HT1080 (cell line): ENCODE measurements around the gene ADGRD2. TPM values are rescaled to one million over a fixed set of nuclear protein-coding genes. Genes with fewer than 3 reads are reported as not detected.

Source experiments
- DNase-seq: peaks from one replicate; pipeline ENCODE4 v3.0.0-alpha.2; 2015; ENCODE audit warnings: low read depth
- total RNA-seq: library from RNA; depleted of rRNA; stranded (reverse); fragments of >200 nt; shearing (Covaris generic); gene quantifications from 2 replicates; pipeline ENCODE4 v1.2.3, GENCODE V29; 2014

ADGRD2 gene
- total RNA-seq, 1 experiment from 2014 or later = not detected

- DNase-seq = no peak
These were observed 13.2 kb upstream of the ADGRD2 start for GRCh38 chr9:124437086-124437485.

- DNase-seq = no peak
These were observed 12.2 kb upstream of the ADGRD2 start for GRCh38 chr9:124438091-124438490.

- DNase-seq = no peak
These were observed 11.2 kb upstream of the ADGRD2 start for GRCh38 chr9:124439086-124439485.

GRCh38 chr9:124439686-124440243, 10.5 kb upstream of the ADGRD2 start:
- DNase-seq = no peak

- DNase-seq = no peak
These were observed 9.5 kb upstream of the ADGRD2 start for GRCh38 chr9:124440786-124441185.

GRCh38 chr9:124441291-124441690, 9.0 kb upstream of the ADGRD2 start:
- no peak for DNase-seq

- DNase-seq = peak; percentile 32
These were observed 7.9 kb upstream of the ADGRD2 start for GRCh38 chr9:124442379-124442778.

GRCh38 chr9:124442826-124443225, 7.4 kb upstream of the ADGRD2 start:
- DNase-seq = no peak

GRCh38 chr9:124443625-124444024, 6.6 kb upstream of the ADGRD2 start:
- no peak for DNase-seq

- no peak for DNase-seq
These were observed 6.1 kb upstream of the ADGRD2 start for GRCh38 chr9:124444166-124444565.

- no peak for DNase-seq
These were observed 3.0 kb upstream of the ADGRD2 start for GRCh38 chr9:124447297-124447661.

- no peak for DNase-seq
These were observed 2.2 kb upstream of the ADGRD2 start for GRCh38 chr9:124448019-124448418.

- no peak for DNase-seq
These were observed 685 bp upstream of the ADGRD2 start for GRCh38 chr9:124449381-124450151.

GRCh38 chr9:124450931-124451661, 845 bp downstream of the ADGRD2 start:
- no peak for DNase-seq

GRCh38 chr9:124452326-124452725, 2.1 kb downstream of the ADGRD2 start:
- no peak for DNase-seq

- DNase-seq = no peak
These were observed 2.8 kb downstream of the ADGRD2 start for GRCh38 chr9:124452841-124453585.

- DNase-seq = no peak
These were observed 3.4 kb downstream of the ADGRD2 start for GRCh38 chr9:124453586-124454191.

- no peak for DNase-seq
These were observed 4.0 kb downstream of the ADGRD2 start for GRCh38 chr9:124454296-124454695.

- DNase-seq = no peak
These were observed 4.7 kb downstream of the ADGRD2 start for GRCh38 chr9:124454791-124455443.

- DNase-seq = no peak
These were observed 5.6 kb downstream of the ADGRD2 start for GRCh38 chr9:124455820-124456219.
